CD14-positive monocyte (primary cell): Measurements from ENCODE around the gene CD22. TPM values are rescaled to one million over a fixed set of nuclear protein-coding genes. Genes with fewer than 3 reads are reported as not detected.

ENCODE experiments used
- DNase-seq, 3 donors: peaks; one replicate each; pipeline ENCODE4 v3.0.0-alpha.2; 2011 to 2022
- H2AFZ ChIP-seq: 2 replicates; pipeline ENCODE4 v1.6.0; 2012; ENCODE audit warnings: mild to moderate bottlenecking, low read depth, low read length, inconsistent platforms; ENCODE audit not compliant: insufficient read depth, poor library complexity, severe bottlenecking
- H3K27ac ChIP-seq, 2 donors: 1 replicate in 1 of 2; 2 replicates in 1 of 2; pipeline ENCODE4 v1.5.1; 2012 to 2013; ENCODE audit warnings: low read length in 2 of 2, control low read depth in 1 of 2, inconsistent platforms in 1 of 2, low read depth in 1 of 2, mild to moderate bottlenecking in 1 of 2
- H3K27me3 ChIP-seq, 2 donors: one replicate each; pipeline versions ENCODE4 v1.6.0 to v1.6.1; 2011 to 2013; ENCODE audit warnings: low read length in 2 of 2; ENCODE audit not compliant: control insufficient read depth in 2 of 2, insufficient read depth in 2 of 2
- H3K36me3 ChIP-seq, 2 donors: replicated peaks in 1 of 2; 1 replicate in 1 of 2; 2 replicates in 1 of 2; pipeline versions ENCODE4 v1.5.1 to v1.6.1; 2012 to 2013; ENCODE audit warnings: low read length in 2 of 2, control low read depth in 1 of 2, inconsistent platforms in 1 of 2, mild to moderate bottlenecking in 1 of 2; ENCODE audit not compliant: insufficient read depth in 2 of 2, control insufficient read depth in 1 of 2
- H3K4me1 ChIP-seq, 2 donors: 1 replicate in 1 of 2; 2 replicates in 1 of 2; pipeline versions ENCODE4 v1.5.1 to v1.6.1; 2012 to 2013; ENCODE audit warnings: low read length in 2 of 2, control low read depth in 1 of 2, inconsistent platforms in 1 of 2, mild to moderate bottlenecking in 1 of 2, moderate library complexity in 1 of 2; ENCODE audit not compliant: insufficient read depth in 2 of 2, control insufficient read depth in 1 of 2
- H3K4me2 ChIP-seq: replicated peaks from 2 replicates; pipeline ENCODE3; 2012; ENCODE audit warnings: low read length, moderate library complexity, mild to moderate bottlenecking; ENCODE audit not compliant: poor library complexity, severe bottlenecking; ENCODE audit errors: extremely low read depth
- H3K4me3 ChIP-seq, 3 experiments: fragments of 200-600 bp in 1 of 3; sonication (generic) in 1 of 3; replicated peaks in 1 of 3; 1 replicate in 2 of 3; 2 replicates in 1 of 3; pipeline ENCODE4 v1.5.1; 2011 to 2013; ENCODE audit warnings: low read length in 3 of 3, mild to moderate bottlenecking in 3 of 3, control low read depth in 2 of 3, low read depth in 2 of 3, inconsistent platforms in 1 of 3, moderate library complexity in 1 of 3
- H3K79me2 ChIP-seq: 2 replicates; pipeline ENCODE4 v1.6.0; 2012; ENCODE audit warnings: mild to moderate bottlenecking, control low read depth, inconsistent platforms, low read length, moderate library complexity; ENCODE audit not compliant: insufficient read depth
- H3K9ac ChIP-seq: 2 replicates; pipeline ENCODE4 v1.6.0; 2017; ENCODE audit warnings: low read length, mild to moderate bottlenecking; ENCODE audit not compliant: insufficient read depth, poor library complexity, severe bottlenecking
- H3K9me3 ChIP-seq, 2 donors: replicated peaks in 1 of 2; 1 replicate in 1 of 2; 2 replicates in 1 of 2; pipeline versions ENCODE4 v1.5.1 to v1.6.1; 2012 to 2013; ENCODE audit warnings: low read length in 2 of 2, control low read depth in 1 of 2; ENCODE audit not compliant: control insufficient read depth in 1 of 2, insufficient read depth in 1 of 2
- H4K20me1 ChIP-seq: 2 replicates; pipeline ENCODE4 v1.6.0; 2012; ENCODE audit warnings: mild to moderate bottlenecking, low read length, control low read depth, moderate library complexity; ENCODE audit not compliant: insufficient read depth
- H3K27ac Mint-ChIP-seq, 7 donors: one replicate each; pipeline ENCODE4 v1.8.0; 2020; ENCODE audit warnings: mild to moderate bottlenecking in 7 of 7, mixed read lengths in 7 of 7, moderate library complexity in 6 of 7, inconsistent platforms in 2 of 7
- H3K27me3 Mint-ChIP-seq, 3 donors: one replicate each; pipeline ENCODE4 v1.8.0; 2021 to 2022; ENCODE audit warnings: low read depth in 3 of 3, mild to moderate bottlenecking in 3 of 3, mixed read lengths in 3 of 3, moderate library complexity in 3 of 3, inconsistent platforms in 1 of 3
- H3K36me3 Mint-ChIP-seq, 2 donors: one replicate each; pipeline ENCODE4 v1.8.0; 2020; ENCODE audit warnings: mixed read lengths in 2 of 2, inconsistent platforms in 1 of 2, mild to moderate bottlenecking in 1 of 2
- H3K4me1 Mint-ChIP-seq: one replicate; pipeline ENCODE4 v1.8.0; 2020; ENCODE audit warnings: mild to moderate bottlenecking, mixed read lengths
- H3K4me3 Mint-ChIP-seq, 2 donors: one replicate each; pipeline ENCODE4 v1.8.0; 2020; ENCODE audit warnings: mild to moderate bottlenecking in 2 of 2, mixed read lengths in 2 of 2, moderate library complexity in 1 of 2
- H3K9me3 Mint-ChIP-seq, 7 donors: one replicate each; pipeline ENCODE4 v1.8.0; 2020 to 2022; ENCODE audit warnings: mixed read lengths in 7 of 7, mild to moderate bottlenecking in 6 of 7, moderate library complexity in 6 of 7, inconsistent platforms in 2 of 7
- CTCF ChIP-seq: fragments of 200-600 bp; IDR thresholded peaks from one replicate; pipeline ENCODE4 v1.8.0; 2022; ENCODE audit warnings: antibody characterized with exemption, mild to moderate bottlenecking
- WGBS: methylation state at CpG from one replicate; pipeline ENCODE4 v1.1.5; 2013; ENCODE audit warnings: missing lambda C conversion rate; ENCODE audit not compliant: insufficient coverage; 5-methylcytosine and 5-hydroxymethylcytosine counted together
- intact Hi-C, 2 donors: fragments of 100-400 bp; cut with micrococcal nuclease; formaldehyde crosslinking; loops; one replicate each; pipeline versions ENCODE4 v1.15.0 to v1.15.1; 2023
- polyA plus RNA-seq, 3 donors: library from polyadenylated mRNA; depleted of rRNA in 1 of 3; unstranded in 2 of 3; stranded (reverse) in 1 of 3; fragments of 300-500 nt in 2 of 3; fragments of >200 nt in 1 of 3; fragmentation: Illumina TruSeq in 2 of 3; gene quantifications; 1 replicate in 2 of 3; 2 replicates in 1 of 3; pipeline ENCODE4 v1.2.3, GENCODE V29; 2012 to 2021

Gene CD22
- polyA plus RNA-seq, 3 donors, result 0.24 to 4.8 (median 0.88) TPM

GRCh38 chr19:35354898-35355297, 25.9 kb downstream of the CD22 start:
- Histone ChIP-seq H3K27ac (no peak overlapping the region), H3K9me3 (no peaks in the 10 kb centered on the region), H3K4me3 (no peak overlapping the region), H3K9ac (no peak overlapping the region), H3K36me3 (no peaks in the 10 kb centered on the region), H4K20me1 (no peaks in the 10 kb centered on the region), H2AFZ (no peak overlapping the region), H3K4me1 (peaks cover 27 to 30% of the 10 kb centered on the region in 2 donors), H3K4me2 (no peak overlapping the region), H3K79me2 (no peaks in the 10 kb centered on the region), H3K27me3 (no peaks in the 10 kb centered on the region)
- 82% methylated on average over 6 of the region's 8 CpGs for WGBS
- no peaks in the 10 kb centered on the region for H3K9me3 Mint-ChIP-seq
- no peak for DNase-seq
- no peaks in the 10 kb centered on the region for H3K36me3 Mint-ChIP-seq
- peaks cover 26% of the 10 kb centered on the region for H3K4me1 Mint-ChIP-seq
- intact Hi-C loops, result loop anchor here (5.0 to 10.0 kb wide), 3 partner anchors 50 to 140 kb away; partner anchors contain the start of gene KRTDAP (in 1 of the 2)
- no peak overlapping the region for H3K4me3 Mint-ChIP-seq
- H3K27me3 Mint-ChIP-seq, result peaks cover 1 to 4% (median 2%) of the 10 kb centered on the region in 3 donors
- TF ChIP-seq CTCF, result no peak
- no peak overlapping the region for H3K27ac Mint-ChIP-seq

- H4K20me1 ChIP-seq, result no peaks in the 10 kb centered on the region
- H3K79me2 ChIP-seq, result no peaks in the 10 kb centered on the region
- DNase-seq, result no peak
- peaks cover 1 to 4% (median 2%) of the 10 kb centered on the region in 3 donors for H3K27me3 Mint-ChIP-seq
- H3K36me3 Mint-ChIP-seq, result no peaks in the 10 kb centered on the region
- intact Hi-C loops, result loop anchor here (10.0 kb wide), 2 partner anchors 51 to 139 kb away; partner anchors contain the start of gene KRTDAP (in 1 of the 2)
- no peak overlapping the region for H3K4me3 ChIP-seq
- H3K9me3 ChIP-seq, result no peaks in the 10 kb centered on the region
- TF ChIP-seq CTCF, result no peak
- H3K4me3 Mint-ChIP-seq, result no peak overlapping the region
- H3K4me2 ChIP-seq, result no peak overlapping the region
- no peaks in the 10 kb centered on the region for H3K36me3 ChIP-seq
- no peaks in the 10 kb centered on the region for H3K9me3 Mint-ChIP-seq
- no peak overlapping the region for H3K9ac ChIP-seq
- no peak overlapping the region for H3K27ac ChIP-seq
- peaks cover 26% of the 10 kb centered on the region for H3K4me1 Mint-ChIP-seq
- peaks cover 27 to 30% of the 10 kb centered on the region in 2 donors for H3K4me1 ChIP-seq
- no peaks in the 10 kb centered on the region for H3K27me3 ChIP-seq
- WGBS, result 66% methylated on average over 5 of the region's 6 CpGs
- no peak overlapping the region for H3K27ac Mint-ChIP-seq
- H2AFZ ChIP-seq, result no peak overlapping the region
These were observed 26.9 kb downstream of the CD22 start for GRCh38 chr19:35355791-35356460.
